Measurements from ENCODE around the gene OPRM1.
"Not testable (repeated sequence)": the region's sequence is repeated elsewhere in the genome, so short reads cannot be mapped to it uniquely, and the experiment has no call there.

OPRM1 gene

GRCh38 chr6:154238831-154239230 is 199.8 kb downstream of the OPRM1 start:
- DNase-seq (ENCODE audit: low read depth in 3 of 3): no peak

DNA sequence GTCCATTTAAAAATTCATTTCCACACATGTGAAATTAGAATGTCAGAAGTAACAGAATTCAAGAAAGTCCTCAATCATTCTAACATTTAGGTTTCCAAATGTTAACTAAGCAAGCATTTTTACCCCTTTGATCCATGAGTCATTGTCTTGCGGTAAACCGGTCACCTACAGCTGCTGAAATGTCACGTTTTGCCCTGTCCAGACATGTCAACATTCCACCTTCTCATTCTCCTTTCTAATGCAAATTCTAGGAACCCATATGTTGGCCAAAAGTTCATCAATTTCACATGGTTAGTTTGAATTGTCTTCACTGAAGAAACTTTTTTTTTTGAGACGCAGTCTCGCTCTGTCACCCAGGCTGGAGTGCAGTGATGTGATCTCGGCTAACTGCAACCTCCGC is 200.4 kb downstream of the OPRM1 start:
- DNase-seq (ENCODE audit: low read depth in 3 of 3): no peak

GRCh38 chr6:154241061-154241460 is 202.0 kb downstream of the OPRM1 start:
- not testable (repeated sequence) for DNase-seq (ENCODE audit: low read depth in 3 of 3)

DNA sequence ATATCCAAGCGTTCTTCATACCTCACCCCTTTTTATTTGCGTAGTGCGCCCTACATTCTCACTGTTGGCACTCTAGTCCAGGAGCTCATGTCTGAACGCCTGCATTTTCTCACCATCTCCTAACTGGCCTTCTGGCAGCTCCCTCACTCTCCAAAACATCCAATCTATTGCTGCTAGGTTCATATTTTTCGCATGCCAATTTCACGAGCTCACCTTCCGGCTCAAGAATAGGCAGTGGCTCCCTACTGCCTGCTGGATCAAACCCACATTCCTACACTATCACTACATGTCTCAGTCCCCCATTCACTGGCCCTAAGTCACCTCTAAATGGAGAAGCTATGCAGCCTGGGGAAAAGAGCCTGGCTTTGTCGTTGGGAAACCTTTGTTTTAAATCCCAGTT is 202.5 kb downstream of the OPRM1 start:
- DNase-seq (ENCODE audit: low read depth in 3 of 3): no peak

DNA sequence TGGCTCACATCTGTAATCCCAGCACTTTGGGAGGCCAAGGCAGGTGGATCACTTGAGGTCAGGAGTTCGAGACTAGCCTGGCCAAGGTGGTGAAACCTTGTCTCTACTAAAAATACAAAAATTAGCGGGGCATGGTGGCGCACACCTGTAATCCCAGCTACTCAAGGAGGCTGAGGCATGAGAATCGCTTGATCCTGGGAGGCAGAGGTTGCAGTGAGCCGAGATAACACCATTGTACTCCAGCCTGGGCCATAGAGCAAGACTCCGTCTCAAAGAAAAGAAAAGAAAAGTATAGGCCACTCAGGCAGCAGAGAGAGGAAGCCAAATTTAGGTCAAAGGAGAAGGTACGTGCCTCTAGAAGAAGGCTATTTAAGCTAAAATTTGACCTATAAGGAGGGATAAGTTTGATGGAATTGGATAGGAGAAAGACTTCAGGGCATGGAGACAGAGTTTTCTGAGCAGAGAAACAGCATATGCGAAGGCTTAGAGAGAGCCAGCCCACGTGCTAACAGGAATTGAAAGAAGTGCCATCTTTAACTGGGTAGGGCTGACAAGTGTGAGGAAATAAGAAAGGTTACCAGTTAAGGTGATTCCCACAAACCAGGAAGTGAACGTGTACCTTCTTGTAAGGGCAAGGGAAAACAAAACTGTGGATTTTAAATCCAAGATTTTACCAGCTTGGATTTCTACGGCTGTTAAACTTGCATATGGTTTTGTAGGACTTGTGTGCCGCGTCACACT is 203.7 kb downstream of the OPRM1 start:
- no peak for DNase-seq (ENCODE audit: low read depth in 3 of 3)

DNA sequence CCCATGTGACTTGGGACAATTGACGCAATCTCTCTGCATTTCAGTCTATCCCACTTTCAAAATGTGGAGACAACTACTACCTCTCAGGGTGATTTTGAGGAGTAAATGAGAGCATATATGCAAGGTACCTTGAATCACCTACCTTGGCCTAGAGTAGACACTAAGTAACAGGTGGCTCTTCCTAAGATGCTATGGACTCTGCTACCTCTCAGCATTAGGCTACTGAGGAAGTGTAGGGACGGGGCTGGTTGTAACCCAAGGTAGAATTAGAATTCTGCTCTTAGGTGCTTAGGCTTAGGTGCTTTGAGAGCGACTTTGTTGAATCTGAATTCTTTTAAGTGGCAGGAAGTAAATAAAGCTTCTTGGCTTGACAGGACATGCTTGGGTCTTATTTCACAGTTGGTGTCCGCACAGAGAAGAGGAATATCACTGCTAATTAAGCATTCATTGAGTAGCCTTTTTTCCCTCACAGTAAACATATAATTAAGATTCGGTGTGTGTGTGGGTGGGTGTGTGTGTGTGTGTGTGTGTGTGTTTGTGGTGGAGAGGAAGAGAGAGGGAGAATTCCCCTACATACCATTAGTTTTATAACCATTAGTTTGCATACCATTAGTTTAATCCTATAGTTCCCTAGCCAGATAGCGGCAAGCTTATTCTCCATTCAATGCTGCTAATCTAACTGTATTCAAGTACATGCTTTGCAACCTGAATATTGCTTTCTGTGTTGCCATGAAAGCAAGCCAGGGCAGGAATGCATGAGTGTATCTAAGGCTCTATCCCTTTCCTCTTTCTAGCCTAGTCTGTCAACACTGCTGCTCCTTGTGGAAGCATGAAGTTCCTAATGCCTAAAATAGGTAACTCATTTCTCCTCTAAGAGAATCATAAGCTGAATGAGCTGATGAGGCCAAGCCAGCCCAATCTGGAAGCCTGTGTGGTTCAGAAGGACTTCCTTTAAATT is 205.0 kb downstream of the OPRM1 start:
- no peak for DNase-seq (ENCODE audit: low read depth in 3 of 3)

DNA sequence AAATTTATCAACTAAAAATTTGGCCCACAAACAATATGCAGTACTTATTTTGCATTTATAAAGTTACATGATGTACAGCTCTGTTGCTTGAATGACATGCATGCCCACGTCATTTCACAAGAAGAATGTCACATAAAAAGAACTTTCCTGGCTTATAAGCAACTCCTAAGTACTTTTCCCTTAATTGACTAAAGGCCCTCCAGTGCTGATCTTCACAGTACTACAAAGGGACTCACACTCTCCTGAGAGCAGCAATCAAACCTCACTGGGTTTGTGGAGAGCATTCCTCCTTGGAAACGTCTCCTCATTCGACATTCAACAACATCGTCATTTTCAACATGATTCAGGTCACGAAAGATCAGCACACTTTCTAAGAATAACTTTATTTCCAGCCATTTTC is 206.5 kb downstream of the OPRM1 start:
- no peak for DNase-seq (ENCODE audit: low read depth in 3 of 3)

GRCh38 chr6:154246723-154247118 is 207.7 kb downstream of the OPRM1 start:
- DNase-seq (ENCODE audit: low read depth in 3 of 3): no peak

DNA sequence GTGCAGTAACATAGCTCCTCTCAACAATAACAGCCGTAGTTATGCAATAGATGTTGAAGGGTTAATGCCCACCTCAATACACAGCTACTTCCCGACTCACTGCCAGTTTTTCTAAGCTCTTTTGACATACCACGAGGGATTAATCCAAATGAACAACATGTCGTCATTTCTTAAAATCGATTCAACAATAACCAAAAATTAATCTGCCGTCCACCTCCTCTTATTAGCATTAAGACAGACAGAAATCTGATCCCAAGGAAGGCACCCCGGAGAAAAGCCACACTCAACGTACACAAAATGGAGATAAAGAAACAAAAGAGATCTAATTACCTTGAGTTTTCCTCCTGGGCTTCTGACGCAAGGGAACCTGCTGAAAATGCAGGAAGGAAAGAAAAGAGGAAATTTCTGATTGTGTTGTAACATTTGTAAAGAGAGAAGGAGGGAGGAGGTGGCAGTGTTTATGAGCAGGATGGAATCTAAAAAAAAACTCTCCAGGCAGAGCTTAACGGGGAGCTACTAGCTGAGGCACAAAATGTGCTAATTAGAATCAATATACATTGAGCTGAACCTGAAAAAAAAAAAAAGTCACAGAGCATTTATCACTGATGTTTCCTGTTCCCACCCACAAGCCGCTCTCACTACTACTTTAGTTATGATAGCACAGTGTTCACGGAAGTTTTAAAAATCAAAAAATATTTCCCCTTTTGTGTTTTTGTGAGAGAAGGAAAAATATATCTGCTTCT is 208.2 kb downstream of the OPRM1 start:
- DNase-seq (ENCODE audit: low read depth in 3 of 3): no peak

- no peak for DNase-seq (ENCODE audit: low read depth in 3 of 3)
These were observed 210.7 kb downstream of the OPRM1 start for GRCh38 chr6:154249499-154250298.

DNA sequence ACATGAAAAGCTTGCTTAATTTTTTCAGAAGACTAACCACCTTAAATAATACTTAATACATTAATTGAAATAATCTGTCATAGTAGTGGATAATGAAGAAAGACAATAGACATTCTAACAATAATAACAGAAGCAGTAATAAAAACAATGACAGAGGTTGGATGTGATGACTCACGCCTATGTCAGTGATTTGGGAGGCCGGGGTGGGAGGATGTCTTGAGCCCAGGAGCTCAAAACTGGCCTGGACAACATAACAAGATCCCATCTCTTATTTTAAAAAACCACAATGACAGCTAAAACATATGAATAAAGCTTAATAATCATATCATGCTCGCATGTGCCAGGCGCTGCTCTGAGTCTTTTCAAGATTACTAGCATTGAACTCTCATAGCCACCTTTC is 212.1 kb downstream of the OPRM1 start:
- DNase-seq (ENCODE audit: low read depth in 3 of 3): no peak

DNA sequence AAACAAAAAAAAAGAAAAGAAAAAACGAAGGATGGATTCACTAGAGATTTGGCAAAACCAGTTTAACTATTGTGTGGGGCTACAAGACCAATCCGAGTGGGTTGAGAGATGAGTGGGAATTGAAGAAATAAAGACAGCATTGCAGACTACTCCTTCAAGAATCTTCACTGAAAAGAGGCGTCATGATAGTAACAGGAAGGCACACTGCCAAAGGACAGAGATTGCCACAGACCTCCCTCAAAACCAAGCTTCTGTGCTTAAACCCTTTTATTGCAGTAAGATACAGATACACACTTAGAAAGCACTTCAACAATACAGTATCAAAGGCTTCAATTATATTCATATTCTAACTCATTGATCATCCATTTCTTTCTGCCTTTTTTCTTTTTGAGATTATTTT is 213.6 kb downstream of the OPRM1 start:
- DNase-seq (ENCODE audit: low read depth in 3 of 3): no peak

DNA sequence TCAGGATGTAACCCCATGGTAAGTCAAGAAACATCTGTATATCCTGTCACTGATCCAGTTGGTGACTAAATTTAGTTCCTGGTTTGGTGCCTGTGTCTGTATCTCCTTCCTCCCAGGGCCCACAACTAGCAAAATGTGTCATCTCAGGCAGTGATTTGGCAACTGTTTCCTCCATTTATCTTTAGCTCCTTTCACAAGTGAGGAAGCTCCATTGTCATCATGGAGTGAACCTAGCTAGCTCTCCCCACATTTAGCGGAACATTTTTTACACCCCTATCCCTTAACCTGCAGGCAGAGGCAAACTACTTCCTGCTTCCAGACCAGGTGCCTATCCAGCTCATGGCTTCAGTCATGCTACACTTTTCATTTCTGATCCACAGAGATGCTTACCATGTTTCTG is 218.0 kb downstream of the OPRM1 start:
- no peak for DNase-seq (ENCODE audit: low read depth in 3 of 3)

- DNase-seq (ENCODE audit: low read depth in 3 of 3): no peak
These were observed 219.2 kb downstream of the OPRM1 start for GRCh38 chr6:154258064-154258757.

- DNase-seq (ENCODE audit: low read depth in 3 of 3): no peak
These were observed 222.8 kb downstream of the OPRM1 start for GRCh38 chr6:154261688-154262397.

DNA sequence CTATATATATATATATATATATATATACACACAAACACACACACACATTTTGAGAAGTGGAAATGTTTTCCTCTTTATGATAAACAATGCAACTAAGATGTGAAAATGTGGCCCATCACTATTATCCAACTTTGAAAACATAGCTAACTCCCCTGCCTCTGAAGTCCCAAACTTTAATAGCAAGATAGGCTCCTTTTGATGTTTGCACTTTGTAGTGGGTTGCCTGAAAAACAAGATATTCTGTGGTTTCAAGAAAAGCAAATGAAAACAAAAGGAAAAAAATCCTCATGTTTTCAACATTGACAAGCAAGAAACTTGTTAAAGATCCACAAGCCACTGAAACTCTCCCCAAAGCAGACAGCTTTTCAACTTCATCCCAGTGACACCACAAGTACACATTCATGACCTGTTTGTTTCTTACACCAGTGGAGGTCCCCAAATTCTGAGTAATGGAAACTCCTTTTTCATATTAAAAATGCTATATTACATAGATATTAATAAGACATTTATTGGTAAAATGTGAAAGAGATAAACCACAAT is 227.6 kb downstream of the OPRM1 start:
- no peak for DNase-seq (ENCODE audit: low read depth in 3 of 3)

DNA sequence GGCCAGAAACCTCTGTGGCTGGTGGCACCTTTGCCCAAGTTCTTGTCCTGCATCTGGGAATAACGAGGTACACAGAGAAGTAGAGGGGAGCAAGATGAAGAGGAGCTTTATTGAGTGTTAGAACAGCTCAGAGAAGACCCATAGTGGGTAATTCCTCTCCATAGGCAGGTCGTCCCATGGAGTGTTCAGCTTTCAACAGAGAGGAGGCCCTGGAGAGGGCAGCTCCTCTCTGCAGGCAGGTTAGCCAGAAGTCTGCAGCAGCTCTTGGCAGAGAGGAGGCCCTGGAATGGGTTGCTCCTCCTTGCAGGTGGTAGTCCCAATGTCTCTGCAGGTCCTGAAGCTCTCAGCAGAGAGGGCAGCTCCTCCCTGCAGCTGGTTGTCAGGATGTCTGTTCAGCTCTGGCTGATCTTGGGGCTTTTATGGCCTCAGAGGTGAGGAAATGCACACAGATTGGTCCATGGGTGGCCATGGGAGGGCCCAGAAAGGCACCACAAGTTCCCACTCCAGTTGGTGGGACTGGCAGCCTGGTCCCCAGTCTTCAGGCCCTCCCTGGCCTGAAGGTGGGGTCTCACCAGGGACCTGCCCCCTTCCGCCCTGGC is 228.6 kb downstream of the OPRM1 start:
- DNase-seq (ENCODE audit: low read depth in 3 of 3): no peak

DNA sequence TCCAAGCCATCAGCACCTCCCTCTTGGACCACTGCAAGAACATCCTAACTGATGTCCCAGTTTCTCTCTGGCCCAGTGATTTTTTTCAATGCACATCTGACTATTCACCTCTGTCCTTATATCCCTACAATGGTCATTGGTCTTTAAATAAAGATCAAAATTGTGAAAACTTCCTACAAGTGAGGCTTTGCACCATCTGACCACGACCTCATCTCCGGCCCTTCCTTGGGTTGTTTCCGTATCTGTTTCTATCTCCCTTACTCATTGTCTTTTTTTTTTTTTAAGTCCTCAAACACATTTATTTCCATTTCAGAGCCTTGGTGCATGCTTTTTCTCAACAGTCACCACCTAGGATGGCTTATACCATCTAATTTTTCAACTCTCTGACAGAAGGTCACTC is 229.4 kb downstream of the OPRM1 start:
- DNase-seq (ENCODE audit: low read depth in 3 of 3): no peak

GRCh38 chr6:154274168-154274567 is 235.1 kb downstream of the OPRM1 start:
- DNase-seq (ENCODE audit: low read depth in 3 of 3): no peak

Data from stimulated activated CD4-positive, alpha-beta T cell treated with anti-CD3 and anti-CD28 coated beads, TNF-alpha, amount 100 ng/mL, for 4 hours (primary cell).